Smooth muscle cell (in vitro differentiated cells): ENCODE results near the gene SPOCK2. TPM values are rescaled to one million over a fixed set of nuclear protein-coding genes. Genes with fewer than 3 reads are reported as not detected.

Source experiments
- DNase-seq: peaks from one replicate; lab custom pipeline; 2025; ENCODE audit not compliant: unreplicated experiment; lab: John Stamatoyannopoulos, UW
- H2AFZ ChIP-seq: fragments of 200-600 bp; sonication (generic); 2 replicates; pipeline ENCODE4 v1.6.0; 2016; ENCODE audit warnings: antibody characterized with exemption, low read depth, mild to moderate bottlenecking
- H3F3A ChIP-seq: fragments of 200-600 bp; sonication (generic); 2 replicates; pipeline ENCODE4 v1.6.0; 2017; ENCODE audit warnings: antibody characterized with exemption, low read depth
- H3K27ac ChIP-seq: fragments of 200-600 bp; sonication (generic); 2 replicates; pipeline ENCODE4 v1.5.1; 2016; ENCODE audit warnings: low read depth, mild to moderate bottlenecking
- H3K27me3 ChIP-seq: fragments of 200-600 bp; sonication (generic); 2 replicates; pipeline ENCODE4 v1.6.1; 2016; ENCODE audit warnings: low read depth, mild to moderate bottlenecking
- H3K36me3 ChIP-seq: fragments of 200-600 bp; sonication (generic); 2 replicates; pipeline ENCODE4 v1.5.1; 2016; ENCODE audit warnings: low read depth
- H3K4me1 ChIP-seq: fragments of 200-600 bp; sonication (generic); 2 replicates; pipeline ENCODE4 v1.5.1; 2016; ENCODE audit warnings: low read depth
- H3K4me2 ChIP-seq: fragments of 200-600 bp; sonication (generic); 2 replicates; pipeline ENCODE4 v1.6.0; 2016; ENCODE audit warnings: mild to moderate bottlenecking
- H3K4me3 ChIP-seq: fragments of 200-600 bp; sonication (generic); 2 replicates; pipeline ENCODE4 v1.5.1; 2016; ENCODE audit warnings: mild to moderate bottlenecking
- H3K79me2 ChIP-seq: fragments of 200-600 bp; sonication (generic); 2 replicates; pipeline ENCODE4 v1.6.0; 2016; ENCODE audit warnings: low read depth, mild to moderate bottlenecking
- H3K9ac ChIP-seq: fragments of 200-600 bp; sonication (generic); 2 replicates; pipeline ENCODE4 v1.6.0; 2016; ENCODE audit warnings: low read depth
- H3K9me3 ChIP-seq: fragments of 200-600 bp; sonication (generic); replicated peaks from 2 replicates; pipeline ENCODE4 v1.5.1; 2016; ENCODE audit warnings: low read depth
- H4K20me1 ChIP-seq: fragments of 200-600 bp; sonication (generic); 2 replicates; pipeline ENCODE4 v1.6.0; 2016; ENCODE audit warnings: low read depth
- WGBS: methylation state at CpG from one replicate; pipeline ENCODE4 v1.1.7; 2016; ENCODE audit warnings: low lambda C conversion rate; 5-methylcytosine and 5-hydroxymethylcytosine counted together
- polyA plus RNA-seq: library from polyadenylated mRNA; unstranded; fragments of >200 nt; fragmentation: Nextera tagmentation; extraction: Ambion mirVana; gene quantifications from 2 replicates; pipeline ENCODE4 v1.2.1, GENCODE V29; 2016
- total RNA-seq: library from RNA; depleted of rRNA; stranded (reverse); fragments of >200 nt; gene quantifications from 2 replicates; pipeline ENCODE4 v1.2.3, GENCODE V29; 2014
- TF ChIP-seq, protein P1 (sequence below): fragments of 200-600 bp; sonication (generic); IDR thresholded peaks from 2 replicates; pipeline ENCODE4 v1.5.1; 2017; ENCODE audit warnings: borderline replicate concordance, mild to moderate bottlenecking, antibody characterized with exemption; ENCODE audit not compliant: insufficient read depth, poor library complexity, severe bottlenecking

Gene SPOCK2
- total and polyA plus RNA-seq, 2 experiments from 2014 or later = 1.1 TPM; not detected in 1

GRCh38 chr10:72058989-72059842 lies 29.1 kb downstream of the SPOCK2 start:
- TF ChIP-seq, protein P1, sequence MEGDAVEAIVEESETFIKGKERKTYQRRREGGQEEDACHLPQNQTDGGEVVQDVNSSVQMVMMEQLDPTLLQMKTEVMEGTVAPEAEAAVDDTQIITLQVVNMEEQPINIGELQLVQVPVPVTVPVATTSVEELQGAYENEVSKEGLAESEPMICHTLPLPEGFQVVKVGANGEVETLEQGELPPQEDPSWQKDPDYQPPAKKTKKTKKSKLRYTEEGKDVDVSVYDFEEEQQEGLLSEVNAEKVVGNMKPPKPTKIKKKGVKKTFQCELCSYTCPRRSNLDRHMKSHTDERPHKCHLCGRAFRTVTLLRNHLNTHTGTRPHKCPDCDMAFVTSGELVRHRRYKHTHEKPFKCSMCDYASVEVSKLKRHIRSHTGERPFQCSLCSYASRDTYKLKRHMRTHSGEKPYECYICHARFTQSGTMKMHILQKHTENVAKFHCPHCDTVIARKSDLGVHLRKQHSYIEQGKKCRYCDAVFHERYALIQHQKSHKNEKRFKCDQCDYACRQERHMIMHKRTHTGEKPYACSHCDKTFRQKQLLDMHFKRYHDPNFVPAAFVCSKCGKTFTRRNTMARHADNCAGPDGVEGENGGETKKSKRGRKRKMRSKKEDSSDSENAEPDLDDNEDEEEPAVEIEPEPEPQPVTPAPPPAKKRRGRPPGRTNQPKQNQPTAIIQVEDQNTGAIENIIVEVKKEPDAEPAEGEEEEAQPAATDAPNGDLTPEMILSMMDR = no peak
- H3K27me3 ChIP-seq = no peaks in the 10 kb centered on the region
- no peak overlapping the region for H3K27ac ChIP-seq
- H3F3A ChIP-seq = no peaks in the 10 kb centered on the region
- no peaks in the 10 kb centered on the region for H3K9me3 ChIP-seq
- no peaks in the 10 kb centered on the region for H3K79me2 ChIP-seq
- WGBS = 73% methylated on average over 21 of the region's 21 CpGs
- H3K9ac ChIP-seq = no peak overlapping the region
- no peaks in the 10 kb centered on the region for H4K20me1 ChIP-seq
- no peak for DNase-seq
- H3K36me3 ChIP-seq = no peaks in the 10 kb centered on the region
- no peak overlapping the region for H3K4me3 ChIP-seq
- no peak overlapping the region for H3K4me2 ChIP-seq
- H2AFZ ChIP-seq = no peak overlapping the region
- no peaks in the 10 kb centered on the region for H3K4me1 ChIP-seq

DNA sequence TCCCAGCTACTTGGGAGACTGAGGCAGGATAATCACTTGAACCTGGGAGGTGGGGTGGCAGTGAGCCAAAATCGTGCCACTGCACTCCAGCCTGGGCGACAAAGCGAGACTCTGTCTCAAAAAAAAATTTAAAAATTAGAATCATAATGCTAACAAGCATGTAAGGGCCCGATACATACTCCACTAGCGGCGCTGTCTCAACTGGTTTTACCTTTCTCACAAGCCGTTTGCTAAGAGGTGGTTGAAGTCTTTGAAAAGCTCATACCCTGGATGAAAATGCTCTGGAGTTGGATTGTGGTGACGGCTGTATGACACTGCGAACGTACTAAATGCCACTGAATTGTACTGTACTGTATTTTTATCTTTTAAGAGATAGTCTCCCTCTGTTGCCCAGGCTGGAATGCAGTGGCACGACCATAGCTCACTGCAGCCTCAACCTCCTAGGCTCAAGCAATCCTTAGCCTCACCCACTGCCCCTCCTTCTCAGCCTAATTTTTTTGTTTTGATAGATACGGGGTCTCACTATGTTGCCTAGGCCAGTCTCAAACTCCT lies 29.9 kb downstream of the SPOCK2 start:
- TF ChIP-seq, protein P1 = no peak

GRCh38 chr10:72056932-72057751 lies 31.2 kb downstream of the SPOCK2 start:
- no peak overlapping the region for H2AFZ ChIP-seq

More for the DNA sequence above, 29.9 kb downstream of the SPOCK2 start:
- 88% methylated on average over 12 of the region's 12 CpGs for WGBS
- Histone ChIP-seq H3K4me1 (no peaks in the 10 kb centered on the region), H4K20me1 (no peaks in the 10 kb centered on the region), H3K4me2 (no peak overlapping the region), H3K27me3 (no peaks in the 10 kb centered on the region), H3K9me3 (no peaks in the 10 kb centered on the region), H2AFZ (no peak overlapping the region), H3K9ac (no peak overlapping the region), H3K36me3 (no peaks in the 10 kb centered on the region), H3F3A (no peaks in the 10 kb centered on the region), H3K4me3 (no peak overlapping the region), H3K27ac (no peak overlapping the region), H3K79me2 (no peaks in the 10 kb centered on the region)
- no peak for DNase-seq

More at GRCh38 chr10:72056932-72057751, 31.2 kb downstream of the SPOCK2 start:
- H3K79me2 ChIP-seq = no peaks in the 10 kb centered on the region
- no peaks in the 10 kb centered on the region for H3K27me3 ChIP-seq
- H3F3A ChIP-seq = no peaks in the 10 kb centered on the region
- TF ChIP-seq, protein P1 = no peak
- no peak overlapping the region for H3K4me3 ChIP-seq
- no peaks in the 10 kb centered on the region for H3K4me1 ChIP-seq
- H3K27ac ChIP-seq = no peak overlapping the region
- H4K20me1 ChIP-seq = no peaks in the 10 kb centered on the region
- no peak overlapping the region for H3K4me2 ChIP-seq
- H3K36me3 ChIP-seq = no peaks in the 10 kb centered on the region
- no peaks in the 10 kb centered on the region for H3K9me3 ChIP-seq
- no peak for DNase-seq
- no peak overlapping the region for H3K9ac ChIP-seq
- WGBS = 95% methylated on average over 25 of the region's 25 CpGs
